SJSA1 (cell line): ENCODE results near the gene FAM78A. TPM values are rescaled to one million over a fixed set of nuclear protein-coding genes. Genes with fewer than 3 reads are reported as not detected.

Experiments used
- DNase-seq, 2 experiments: peaks; one replicate each; pipeline ENCODE4 v3.0.0-alpha.2; 2015 to 2020; ENCODE audit warnings: low spot score in 2 of 2, low read depth in 1 of 2
- H3K27ac ChIP-seq: fragments of 250-450 bp; sonication (Bioruptor Pico); 2 replicates; pipeline ENCODE4 v1.5.1; 2020; ENCODE audit warnings: mild to moderate bottlenecking, moderate library complexity
- H3K27me3 ChIP-seq: fragments of 250-450 bp; sonication (Bioruptor Pico); replicated peaks from 2 replicates; pipeline ENCODE4 v1.5.1; 2020; ENCODE audit warnings: mild to moderate bottlenecking, moderate library complexity
- H3K36me3 ChIP-seq: fragments of 250-450 bp; sonication (Bioruptor Pico); 2 replicates; pipeline ENCODE4 v1.5.1; 2020; ENCODE audit warnings: mild to moderate bottlenecking
- H3K4me1 ChIP-seq: fragments of 250-450 bp; sonication (Bioruptor Pico); replicated peaks from 2 replicates; pipeline ENCODE4 v1.6.1; 2021; ENCODE audit warnings: mild to moderate bottlenecking
- H3K4me3 ChIP-seq: fragments of 250-450 bp; sonication (Bioruptor Pico); 2 replicates; pipeline ENCODE4 v1.5.1; 2020; ENCODE audit warnings: mild to moderate bottlenecking
- H3K9me3 ChIP-seq: fragments of 250-450 bp; sonication (Bioruptor Pico); replicated peaks from 2 replicates; pipeline ENCODE4 v1.5.1; 2020; ENCODE audit warnings: mild to moderate bottlenecking
- total RNA-seq: library from RNA; depleted of rRNA; stranded (reverse); fragments of >200 nt; shearing (Covaris generic); gene quantifications from 2 replicates; pipeline ENCODE4 v1.2.3, GENCODE V29; 2014

Gene FAM78A
- total RNA-seq, 1 experiment from 2014 or later = 0.03 TPM

GRCh38 chr9:131279863-131280570, 3.7 kb upstream of the FAM78A start:
- Histone ChIP-seq H3K9me3 (no peaks in the 10 kb centered on the region), H3K27me3 (peaks cover 60% of the 10 kb centered on the region), H3K27ac (no peak overlapping the region), H3K4me3 (no peak overlapping the region), H3K36me3 (no peaks in the 10 kb centered on the region), H3K4me1 (peaks cover 11% of the 10 kb centered on the region)
- no peak for DNase-seq

- Histone ChIP-seq H3K36me3 (no peaks in the 10 kb centered on the region), H3K27me3 (peaks cover 60% of the 10 kb centered on the region), H3K27ac (no peak overlapping the region), H3K4me1 (peaks cover 11% of the 10 kb centered on the region), H3K4me3 (no peak overlapping the region), H3K9me3 (no peaks in the 10 kb centered on the region)
- no peak for DNase-seq
Measured at GRCh38 chr9:131279196-131279862, 3.0 kb upstream of the FAM78A start.

GRCh38 chr9:131278702-131279111, 2.4 kb upstream of the FAM78A start:
- no peak overlapping the region for H3K27ac ChIP-seq
- no peaks in the 10 kb centered on the region for H3K36me3 ChIP-seq
- DNase-seq = no peak
- H3K9me3 ChIP-seq = no peaks in the 10 kb centered on the region
- H3K4me3 ChIP-seq = no peak overlapping the region
- H3K4me1 ChIP-seq = peaks cover 11% of the 10 kb centered on the region
- H3K27me3 ChIP-seq = peaks cover 60% of the 10 kb centered on the region

DNA sequence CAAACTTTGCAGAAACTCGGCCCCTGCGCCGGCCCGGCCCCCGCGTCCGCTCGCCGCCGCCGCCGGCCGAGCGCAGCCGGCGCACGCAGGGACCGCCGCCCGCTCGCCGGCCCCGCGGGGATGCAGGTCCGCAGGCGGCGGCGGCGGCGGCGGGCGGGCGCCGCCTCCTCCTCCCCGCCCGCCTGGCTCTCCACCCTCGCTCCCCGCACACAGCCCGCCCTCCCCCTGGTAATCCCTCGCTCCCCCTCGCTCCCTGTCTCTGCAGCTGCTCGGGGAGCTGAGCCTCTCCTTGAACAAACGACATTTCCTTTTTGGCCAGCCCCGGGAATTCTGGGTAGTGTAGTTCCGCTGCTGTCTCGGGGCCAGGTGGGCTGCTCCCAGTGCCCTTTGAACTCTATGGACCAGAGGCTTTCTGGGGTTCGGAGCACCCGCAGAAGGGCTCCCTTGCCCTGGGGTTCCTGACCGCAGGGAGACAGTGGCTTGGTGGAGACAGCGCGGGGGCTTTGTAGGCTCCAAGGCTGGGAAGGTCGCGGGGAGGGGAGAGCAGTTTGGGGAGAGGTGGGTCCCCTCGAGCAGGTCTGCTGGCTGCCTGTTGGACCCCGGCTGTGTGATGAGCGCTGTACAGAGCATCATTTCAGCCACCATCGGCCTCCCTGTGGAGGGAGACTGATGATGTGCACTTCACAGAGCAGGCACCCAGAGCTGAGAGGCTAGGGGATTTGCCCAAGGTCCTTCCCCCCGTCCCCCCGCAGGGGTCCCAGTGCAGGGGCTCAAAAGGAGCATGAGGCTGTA, 1.8 kb upstream of the FAM78A start:
- Histone ChIP-seq H3K4me1 (peaks cover 11% of the 10 kb centered on the region), H3K27ac (no peak overlapping the region), H3K36me3 (no peaks in the 10 kb centered on the region), H3K9me3 (no peaks in the 10 kb centered on the region), H3K27me3 (peaks cover 58% of the 10 kb centered on the region), H3K4me3 (peak overlapping the region; percentile 40)
- peak; percentile 11 to 72 for DNase-seq

DNA sequence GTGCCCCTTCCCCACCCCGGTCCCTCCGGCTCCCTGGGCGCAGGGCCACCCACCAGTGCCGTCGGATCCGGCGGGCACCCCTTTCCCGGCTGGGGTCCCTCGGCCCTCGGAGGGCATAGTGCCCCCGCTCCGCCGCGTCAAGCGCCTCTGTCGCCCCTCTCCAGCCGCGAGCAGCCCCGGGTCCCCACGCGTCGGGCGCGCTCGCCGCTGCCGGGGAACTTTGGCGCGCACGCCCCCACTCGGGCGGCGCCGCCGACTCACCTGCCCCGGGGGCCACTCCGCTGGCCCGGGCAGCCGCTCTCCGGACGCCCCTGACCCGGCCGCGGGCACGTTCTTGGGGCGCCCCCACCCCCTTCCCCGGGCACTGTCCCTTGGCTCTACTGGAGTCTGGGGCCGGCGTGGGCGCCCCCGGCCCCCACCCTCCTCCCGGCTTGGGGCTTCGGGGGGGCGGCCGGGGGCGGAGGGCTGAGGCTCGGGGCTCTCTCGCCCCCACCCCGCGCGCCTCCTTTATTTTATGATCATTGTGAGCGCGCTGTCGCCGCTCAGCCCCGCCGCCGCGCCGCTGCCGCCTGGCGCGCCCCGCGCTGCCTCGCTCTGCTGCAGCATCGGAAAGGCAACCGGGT, 1.1 kb upstream of the FAM78A start:
- peaks cover 11% of the 10 kb centered on the region for H3K4me1 ChIP-seq

DNA sequence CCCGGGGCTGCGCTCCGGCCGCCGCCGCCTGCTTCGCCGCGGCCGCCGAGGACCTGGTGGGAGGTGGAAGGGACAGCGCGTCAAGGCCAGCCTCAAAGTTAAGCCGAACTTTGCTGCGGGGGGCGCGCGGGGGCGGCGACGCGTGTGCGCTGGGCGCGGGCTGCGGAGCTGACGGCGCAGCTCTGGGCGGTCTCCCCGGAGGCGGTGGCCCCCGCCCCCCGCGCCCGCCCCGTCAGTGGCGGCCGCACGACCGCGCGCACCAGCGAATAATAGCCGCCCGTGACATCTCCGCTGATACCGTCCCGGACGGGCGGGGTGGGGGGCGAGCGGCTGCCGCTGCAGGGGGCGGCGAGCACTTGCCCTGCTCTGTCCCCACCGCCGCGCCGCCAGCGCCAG, 579 bp upstream of the FAM78A start:
- no peaks in the 10 kb centered on the region for H3K36me3 ChIP-seq
- H3K27ac ChIP-seq = no peak overlapping the region
- H3K4me3 ChIP-seq = no peak overlapping the region; the same call in 1 of the 2 replicates
- peaks cover 11% of the 10 kb centered on the region for H3K4me1 ChIP-seq
- H3K27me3 ChIP-seq = peaks cover 45% of the 10 kb centered on the region
- no peaks in the 10 kb centered on the region for H3K9me3 ChIP-seq
- no peak for DNase-seq

More for the DNA sequence above, 1.1 kb upstream of the FAM78A start:
- H3K36me3 ChIP-seq = no peaks in the 10 kb centered on the region
- H3K4me3 ChIP-seq = peak overlapping the region; percentile 40
- DNase-seq = no peak
- no peaks in the 10 kb centered on the region for H3K9me3 ChIP-seq
- no peak overlapping the region for H3K27ac ChIP-seq
- peaks cover 51% of the 10 kb centered on the region for H3K27me3 ChIP-seq

- Histone ChIP-seq H3K36me3 (no peaks in the 10 kb centered on the region), H3K27ac (no peak overlapping the region), H3K4me3 (no peak overlapping the region), H3K4me1 (peaks cover 11% of the 10 kb centered on the region), H3K9me3 (no peaks in the 10 kb centered on the region), H3K27me3 (peaks cover 32% of the 10 kb centered on the region)
- DNase-seq = no peak
Measured at GRCh38 chr9:131275332-131276093, 797 bp downstream of the FAM78A start.

GRCh38 chr9:131274674-131275331, 1.5 kb downstream of the FAM78A start:
- peaks cover 31% of the 10 kb centered on the region for H3K27me3 ChIP-seq
- no peaks in the 10 kb centered on the region for H3K36me3 ChIP-seq
- H3K4me1 ChIP-seq = peaks cover 11% of the 10 kb centered on the region
- no peak overlapping the region for H3K27ac ChIP-seq
- no peak for DNase-seq
- no peak overlapping the region for H3K4me3 ChIP-seq
- no peaks in the 10 kb centered on the region for H3K9me3 ChIP-seq

GRCh38 chr9:131273856-131274673, 2.2 kb downstream of the FAM78A start:
- DNase-seq = no peak
- H3K4me1 ChIP-seq = peaks cover 11% of the 10 kb centered on the region

DNA sequence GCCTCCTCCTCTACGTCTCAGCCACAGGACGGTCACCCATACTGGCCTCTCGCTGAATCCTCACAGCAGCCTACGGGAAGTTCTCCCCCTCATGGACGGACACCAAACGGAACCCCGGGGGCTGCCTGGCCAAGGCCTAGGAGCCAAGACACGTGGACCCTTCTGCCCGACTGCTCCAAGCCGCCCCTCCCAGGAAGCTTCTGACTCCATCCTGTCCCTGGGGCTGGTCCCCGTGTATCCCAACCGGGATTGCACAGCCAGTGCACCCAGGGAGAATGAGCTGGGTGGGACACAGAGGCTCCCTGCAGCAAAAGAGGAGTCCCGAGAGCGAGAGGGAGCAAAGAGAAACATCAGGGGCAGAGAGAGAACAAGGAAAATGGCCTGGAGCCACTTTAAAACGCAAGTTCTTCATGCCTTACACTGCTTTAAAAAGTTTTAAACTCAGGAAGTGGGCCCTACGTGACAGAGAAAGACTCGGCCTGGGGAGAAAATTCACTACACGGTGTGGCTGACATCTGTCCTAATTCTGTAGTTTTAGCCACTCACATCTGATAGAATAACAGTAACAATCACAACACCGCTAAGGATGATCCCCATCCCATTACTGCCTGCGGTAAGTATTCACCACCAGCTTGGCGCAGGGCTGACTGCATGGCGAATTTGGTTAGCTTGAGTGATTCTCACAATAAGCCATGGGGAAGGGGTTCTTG, 3.0 kb downstream of the FAM78A start:
- no peak overlapping the region for H3K27ac ChIP-seq
- no peak overlapping the region for H3K4me3 ChIP-seq
- no peaks in the 10 kb centered on the region for H3K9me3 ChIP-seq
- no peaks in the 10 kb centered on the region for H3K36me3 ChIP-seq
- H3K27me3 ChIP-seq = peaks cover 25% of the 10 kb centered on the region
- peaks cover 11% of the 10 kb centered on the region for H3K4me1 ChIP-seq
- DNase-seq = no peak

More at GRCh38 chr9:131273856-131274673, 2.2 kb downstream of the FAM78A start:
- H3K27me3 ChIP-seq = peaks cover 31% of the 10 kb centered on the region
- H3K27ac ChIP-seq = no peak overlapping the region
- H3K36me3 ChIP-seq = no peaks in the 10 kb centered on the region
- no peaks in the 10 kb centered on the region for H3K9me3 ChIP-seq
- H3K4me3 ChIP-seq = no peak overlapping the region

- no peak overlapping the region for H3K4me3 ChIP-seq
- H3K36me3 ChIP-seq = no peaks in the 10 kb centered on the region
- peaks cover 18% of the 10 kb centered on the region for H3K27me3 ChIP-seq
- peaks cover 8% of the 10 kb centered on the region for H3K4me1 ChIP-seq
- no peaks in the 10 kb centered on the region for H3K9me3 ChIP-seq
- H3K27ac ChIP-seq = no peak overlapping the region
- DNase-seq = no peak
Measured at GRCh38 chr9:131272212-131272611, 4.1 kb downstream of the FAM78A start.
